Upper lobe of left lung (tissue), 4 donors: ENCODE measurements around the gene RBBP8NL.

Source experiments
- EP300 ChIP-seq, 4 donors: sonication (generic); formaldehyde crosslinking; IDR thresholded peaks; one replicate each; pipeline ENCODE4 v1.5.1; 2017; ENCODE audit warnings: antibody characterized with exemption in 4 of 4, control low read depth in 2 of 4
- POLR2AphosphoS5 ChIP-seq, 2 donors: sonication (generic); formaldehyde crosslinking; IDR thresholded peaks; one replicate each; pipeline ENCODE4 v1.5.1; 2017; ENCODE audit warnings: antibody characterized with exemption in 2 of 2
- TF ChIP-seq, protein P1 (sequence below), 6 experiments: fragments of 450-650 bp in 4 of 6; fragments of 200-600 bp in 2 of 6; sonication (generic) in 2 of 6; IDR thresholded peaks; one replicate each; pipeline ENCODE4 v1.5.1; 2016 to 2019; ENCODE audit warnings: antibody characterized with exemption in 6 of 6

DNA sequence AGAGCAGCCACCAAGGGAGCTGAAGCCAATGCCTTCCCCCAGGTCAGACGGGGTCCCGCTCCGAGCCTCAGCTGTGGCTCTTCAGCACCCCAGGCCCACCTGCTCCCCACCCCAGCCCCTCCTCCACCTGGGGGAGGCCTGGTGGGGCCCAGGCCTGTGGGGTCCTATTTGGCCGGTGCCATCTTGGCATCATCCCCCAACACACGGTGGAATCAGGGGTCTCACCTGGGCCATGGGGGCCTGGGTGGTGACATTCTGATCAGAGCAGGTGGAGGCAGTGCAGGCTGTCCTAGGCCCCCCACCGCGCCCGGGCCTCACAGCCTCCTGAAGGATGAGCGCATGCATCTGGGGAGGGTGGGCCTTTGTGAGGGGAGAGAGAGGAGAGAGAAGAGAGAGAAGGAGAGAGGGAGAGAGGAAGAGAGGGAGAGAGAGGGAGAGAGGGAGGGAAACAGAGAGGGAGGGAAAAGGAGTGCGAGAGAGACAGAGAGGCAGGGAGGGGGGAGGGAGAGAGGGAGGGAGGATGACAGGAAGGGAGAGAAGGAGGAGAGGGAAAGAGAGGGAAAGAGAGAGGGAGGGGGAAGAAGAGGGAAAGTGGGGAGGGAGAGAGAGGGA, 23.9 kb upstream of the RBBP8NL start:
- TF ChIP-seq, protein P1, sequence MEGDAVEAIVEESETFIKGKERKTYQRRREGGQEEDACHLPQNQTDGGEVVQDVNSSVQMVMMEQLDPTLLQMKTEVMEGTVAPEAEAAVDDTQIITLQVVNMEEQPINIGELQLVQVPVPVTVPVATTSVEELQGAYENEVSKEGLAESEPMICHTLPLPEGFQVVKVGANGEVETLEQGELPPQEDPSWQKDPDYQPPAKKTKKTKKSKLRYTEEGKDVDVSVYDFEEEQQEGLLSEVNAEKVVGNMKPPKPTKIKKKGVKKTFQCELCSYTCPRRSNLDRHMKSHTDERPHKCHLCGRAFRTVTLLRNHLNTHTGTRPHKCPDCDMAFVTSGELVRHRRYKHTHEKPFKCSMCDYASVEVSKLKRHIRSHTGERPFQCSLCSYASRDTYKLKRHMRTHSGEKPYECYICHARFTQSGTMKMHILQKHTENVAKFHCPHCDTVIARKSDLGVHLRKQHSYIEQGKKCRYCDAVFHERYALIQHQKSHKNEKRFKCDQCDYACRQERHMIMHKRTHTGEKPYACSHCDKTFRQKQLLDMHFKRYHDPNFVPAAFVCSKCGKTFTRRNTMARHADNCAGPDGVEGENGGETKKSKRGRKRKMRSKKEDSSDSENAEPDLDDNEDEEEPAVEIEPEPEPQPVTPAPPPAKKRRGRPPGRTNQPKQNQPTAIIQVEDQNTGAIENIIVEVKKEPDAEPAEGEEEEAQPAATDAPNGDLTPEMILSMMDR (IDR thresholded peaks at IDR 0.05) = no peak
- TF ChIP-seq EP300 (IDR thresholded peaks at IDR 0.05) (no peak), POLR2AphosphoS5 (IDR thresholded peaks at IDR 0.05) (no peak)
